Small intestine (tissue), 7 donors: ENCODE data around the gene GALNT4. TPM values are rescaled to one million over a fixed set of nuclear protein-coding genes. Genes with fewer than 3 reads are reported as not detected.

Experiments
- DNase-seq, 2 donors: peaks; one replicate each; pipeline versions ENCODE4 v3.0.0 to v3.0.0-alpha.2; 2013
- FAIRE-seq: peaks from 2 replicates; lab custom pipeline; 2012; peaks lifted over from hg19 to GRCh38; lab: Jason Lieb, UNC
- H3K27ac ChIP-seq, 3 donors: one replicate each; pipeline ENCODE4 v1.5.1; 2013; ENCODE audit warnings: low read length in 2 of 3, mild to moderate bottlenecking in 2 of 3, control low read depth in 1 of 3, inconsistent platforms in 1 of 3, low read depth in 1 of 3, moderate library complexity in 1 of 3
- H3K27me3 ChIP-seq, 3 donors: one replicate each; pipeline ENCODE4 v1.6.1; 2013; ENCODE audit warnings: low read length in 3 of 3, inconsistent platforms in 1 of 3; ENCODE audit not compliant: control insufficient read depth in 3 of 3, insufficient read depth in 3 of 3
- H3K36me3 ChIP-seq, 3 donors: one replicate each; pipeline ENCODE4 v1.6.1; 2013; ENCODE audit warnings: low read length in 3 of 3, inconsistent platforms in 1 of 3, low read depth in 1 of 3, mild to moderate bottlenecking in 1 of 3, moderate library complexity in 1 of 3; ENCODE audit not compliant: control insufficient read depth in 3 of 3, insufficient read depth in 2 of 3
- H3K4me1 ChIP-seq, 3 donors: one replicate each; pipeline ENCODE4 v1.6.1; 2013; ENCODE audit warnings: low read length in 2 of 3, inconsistent platforms in 1 of 3, low read depth in 1 of 3, mild to moderate bottlenecking in 1 of 3, moderate library complexity in 1 of 3; ENCODE audit not compliant: control insufficient read depth in 3 of 3, insufficient read depth in 2 of 3
- H3K4me3 ChIP-seq, 3 donors: one replicate each; pipeline ENCODE4 v1.5.1; 2013; ENCODE audit warnings: low read length in 3 of 3, control low read depth in 1 of 3, inconsistent platforms in 1 of 3, low read depth in 1 of 3, mild to moderate bottlenecking in 1 of 3, moderate library complexity in 1 of 3
- H3K9me3 ChIP-seq, 2 donors: one replicate each; pipeline ENCODE4 v1.6.1; 2013; ENCODE audit warnings: low read depth in 1 of 2, low read length in 1 of 2; ENCODE audit not compliant: control insufficient read depth in 2 of 2, insufficient read depth in 1 of 2
- WGBS, 3 donors: extraction: QIAGEN DNeasy Blood & Tissue Kit; methylation state at CpG; one replicate each; pipeline ENCODE4 v1.1.7; 2013; 5-methylcytosine and 5-hydroxymethylcytosine counted together
- polyA plus RNA-seq, 4 donors: library from polyadenylated mRNA; stranded (reverse) in 3 of 4; unstranded in 1 of 4; fragments of 200-250 nt in 3 of 4; fragments of 120-200 nt in 1 of 4; gene quantifications; one replicate each; pipeline versions ENCODE4 v1.2.1 to v1.2.3, GENCODE V29; 2013
- donor health status: healthy with polysubstance abuse.
- donor health status: control.
- donor health status: control.
- donor health status: Bipolar disorder and iron deficiency.
- donor health status: healthy.

GALNT4 gene
- polyA plus RNA-seq, 4 donors, result 3.2 to 46.6 (median 10.9) TPM

- Histone ChIP-seq H3K4me1 (peaks cover 0 to 2% (median 2%) of the 10 kb centered on the region in 3 donors), H3K36me3 (peaks cover 0 to 3% (median 0%) of the 10 kb centered on the region in 3 donors), H3K4me3 (no peak overlapping the region), H3K9me3 (no peaks in the 10 kb centered on the region), H3K27ac (no peak overlapping the region), H3K27me3 (no peaks in the 10 kb centered on the region)
- FAIRE-seq (no peak), DNase-seq (peak in 1 of 2 donors; percentile 42)
- 17 to 69% (median 44%) methylated on average over 3 of the region's 3 CpGs for WGBS, 3 donors
Observed at GRCh38 chr12:89479982-89480381, 44.6 kb downstream of the GALNT4 start.

- Histone ChIP-seq H3K4me3 (no peak overlapping the region), H3K4me1 (peaks cover 0 to 2% (median 0%) of the 10 kb centered on the region in 3 donors), H3K36me3 (peaks cover 0 to 3% (median 0%) of the 10 kb centered on the region in 3 donors), H3K9me3 (no peaks in the 10 kb centered on the region), H3K27me3 (no peaks in the 10 kb centered on the region), H3K27ac (no peak overlapping the region)
- no peak for DNase-seq
- 89 to 91% (median 89%) methylated on average over 8 of the region's 8 CpGs for WGBS, 3 donors
- no peak for FAIRE-seq
Observed at GRCh38 chr12:89477633-89478279, 46.8 kb downstream of the GALNT4 start.

GRCh38 chr12:89476904-89477595 lies 47.5 kb downstream of the GALNT4 start:
- DNase-seq (no peak), FAIRE-seq (no peak)
- Histone ChIP-seq H3K27ac (no peak overlapping the region), H3K27me3 (no peaks in the 10 kb centered on the region), H3K36me3 (peaks cover 0 to 3% (median 0%) of the 10 kb centered on the region in 3 donors), H3K4me3 (no peak overlapping the region), H3K4me1 (peaks cover 0 to 2% (median 0%) of the 10 kb centered on the region in 3 donors), H3K9me3 (no peaks in the 10 kb centered on the region)
- 66 to 90% (median 90%) methylated on average over 4 of the region's 4 CpGs for WGBS, 3 donors

GRCh38 chr12:89476232-89476631 lies 48.4 kb downstream of the GALNT4 start:
- Histone ChIP-seq H3K4me1 (peaks cover 0 to 2% (median 2%) of the 10 kb centered on the region in 3 donors), H3K36me3 (peaks cover 0 to 3% (median 0%) of the 10 kb centered on the region in 3 donors), H3K27me3 (no peaks in the 10 kb centered on the region), H3K4me3 (no peak overlapping the region), H3K27ac (no peak overlapping the region), H3K9me3 (no peaks in the 10 kb centered on the region)
- FAIRE-seq, result no peak
- DNase-seq, result no peak
- 85 to 92% (median 85%) methylated on average over 3 of the region's 3 CpGs for WGBS, 3 donors

GRCh38 chr12:89475203-89475990 lies 49.2 kb downstream of the GALNT4 start:
- no peak overlapping the region for H3K27ac ChIP-seq
- H3K9me3 ChIP-seq, result no peaks in the 10 kb centered on the region
- H3K4me3 ChIP-seq, result no peak overlapping the region
- peaks cover 0 to 3% (median 0%) of the 10 kb centered on the region in 3 donors for H3K36me3 ChIP-seq
- FAIRE-seq (no peak), DNase-seq (no peak)
- peaks cover 0 to 2% (median 2%) of the 10 kb centered on the region in 3 donors for H3K4me1 ChIP-seq
- H3K27me3 ChIP-seq, result no peaks in the 10 kb centered on the region
- 65 to 70% (median 68%) methylated on average over 6 of the region's 6 CpGs for WGBS, 3 donors

GRCh38 chr12:89474615-89475014 lies 50.0 kb downstream of the GALNT4 start:
- Histone ChIP-seq H3K4me1 (peaks cover 0 to 2% (median 2%) of the 10 kb centered on the region in 3 donors), H3K9me3 (no peaks in the 10 kb centered on the region), H3K27ac (peak overlapping the region in 1 of 3 donors; percentile 41), H3K4me3 (no peak overlapping the region), H3K36me3 (peaks cover 0 to 3% (median 0%) of the 10 kb centered on the region in 3 donors), H3K27me3 (no peaks in the 10 kb centered on the region)
- WGBS, 3 donors, result 19 to 47% (median 20%) methylated on average over 1 of the region's 1 CpG
- DNase-seq (no peak), FAIRE-seq (no peak)

Other genes starting within 250 kb of the GALNT4 start
- gene DUSP6, start 172.3 kb downstream of the GALNT4 start, polyA plus RNA-seq, result 10 to 100 TPM; 10.3 to 81.0 (median 24.1) TPM
- gene POC1B, start 1.3 kb upstream of the GALNT4 start, polyA plus RNA-seq, result 10 to 100 TPM; 14.1 to 20.7 (median 16.3) TPM
- gene ATP2B1, start 184.0 kb upstream of the GALNT4 start, polyA plus RNA-seq, result 10 to 100 TPM; 13.2 to 76.2 (median 17.9) TPM